GM23248 (cell line): Measurements from ENCODE around the gene PLIN1. TPM values are rescaled to one million over a fixed set of nuclear protein-coding genes. Genes with fewer than 3 reads are reported as not detected.

Experiments
- DNase-seq: peaks from one replicate; pipeline ENCODE4 v3.0.0-alpha.2; 2015
- H2AFZ ChIP-seq: fragments of 200-600 bp; sonication (generic); 2 replicates; pipeline ENCODE4 v1.6.1; 2016; ENCODE audit warnings: antibody characterized with exemption
- H3F3A ChIP-seq: fragments of 200-600 bp; sonication (generic); 2 replicates; pipeline ENCODE4 v1.6.1; 2016; ENCODE audit warnings: mild to moderate bottlenecking, antibody characterized with exemption, mixed run types; ENCODE audit not compliant: insufficient read depth
- H3K27ac ChIP-seq: fragments of 200-600 bp; sonication (generic); 2 replicates; pipeline ENCODE4 v1.5.1; 2016; ENCODE audit warnings: mild to moderate bottlenecking
- H3K27me3 ChIP-seq: fragments of 200-600 bp; sonication (generic); replicated peaks from 2 replicates; pipeline ENCODE4 v1.6.1; 2016; ENCODE audit warnings: mild to moderate bottlenecking; ENCODE audit not compliant: insufficient read depth
- H3K36me3 ChIP-seq: fragments of 200-600 bp; sonication (generic); 2 replicates; pipeline ENCODE4 v1.6.1; 2016; ENCODE audit warnings: low read depth, mild to moderate bottlenecking
- H3K4me1 ChIP-seq: fragments of 200-600 bp; sonication (generic); 2 replicates; pipeline ENCODE4 v1.6.1; 2016; ENCODE audit warnings: mild to moderate bottlenecking; ENCODE audit not compliant: insufficient read depth
- H3K4me2 ChIP-seq: fragments of 200-600 bp; sonication (generic); one replicate; pipeline ENCODE4 v1.6.1; 2016; ENCODE audit warnings: mild to moderate bottlenecking; ENCODE audit not compliant: unreplicated experiment
- H3K4me3 ChIP-seq: fragments of 200-600 bp; sonication (generic); 2 replicates; pipeline ENCODE4 v1.5.1; 2016; ENCODE audit warnings: mild to moderate bottlenecking
- H3K79me2 ChIP-seq: fragments of 200-600 bp; sonication (generic); 2 replicates; pipeline ENCODE4 v1.6.1; 2016; ENCODE audit warnings: mild to moderate bottlenecking; ENCODE audit not compliant: insufficient read depth
- H3K9ac ChIP-seq: fragments of 200-600 bp; sonication (generic); 2 replicates; pipeline ENCODE4 v1.6.1; 2016; ENCODE audit warnings: mild to moderate bottlenecking
- H3K9me2 ChIP-seq: fragments of 200-600 bp; sonication (generic); 2 replicates; pipeline ENCODE4 v1.6.1; 2016; ENCODE audit warnings: mixed run types, mild to moderate bottlenecking, moderate library complexity; ENCODE audit not compliant: insufficient read depth
- H3K9me3 ChIP-seq: fragments of 200-600 bp; sonication (generic); one replicate; pipeline ENCODE4 v1.6.1; 2017; ENCODE audit warnings: low read depth
- H4K20me1 ChIP-seq: fragments of 200-600 bp; sonication (generic); 2 replicates; pipeline ENCODE4 v1.6.0; 2016; ENCODE audit not compliant: insufficient read depth
- EZH2 ChIP-seq: fragments of 200-600 bp; sonication (generic); IDR thresholded peaks from 2 replicates; pipeline ENCODE4 v1.6.1; 2018; ENCODE audit warnings: antibody characterized with exemption, mild to moderate bottlenecking; ENCODE audit not compliant: insufficient read depth, poor library complexity, severe bottlenecking
- EZH2phosphoT487 ChIP-seq: fragments of 200-600 bp; sonication (generic); IDR thresholded peaks from 2 replicates; pipeline ENCODE4 v1.6.1; 2018; ENCODE audit warnings: antibody characterized with exemption, moderate library complexity, mild to moderate bottlenecking, low read depth; ENCODE audit not compliant: insufficient read depth
- WGBS, 2 experiments: methylation state at CpG; one replicate each; pipeline ENCODE4 v1.1.6; 2015 to 2017; ENCODE audit warnings: low lambda C conversion rate in 2 of 2, low coverage in 1 of 2; ENCODE audit errors: missing lambda C conversion rate in 2 of 2; 5-methylcytosine and 5-hydroxymethylcytosine counted together
- in situ Hi-C: fragments of 300-500 bp; cut with MboI; formaldehyde crosslinking; loops from 2 replicates; pipeline ENCODE4 v1.15.0; 2020
- polyA plus RNA-seq: library from polyadenylated mRNA; unstranded; fragments of >200 nt; fragmentation: Nextera tagmentation; extraction: Ambion mirVana; gene quantifications from 2 replicates; pipeline ENCODE4 v1.2.1, GENCODE V29; 2016
- total RNA-seq: library from RNA; depleted of rRNA; stranded (reverse); fragments of >200 nt; shearing (Covaris generic); gene quantifications from 2 replicates; pipeline ENCODE4 v1.2.3, GENCODE V29; 2014

The PLIN1 gene
- total and polyA plus RNA-seq, 2 experiments from 2014 or later = not detected

DNA sequence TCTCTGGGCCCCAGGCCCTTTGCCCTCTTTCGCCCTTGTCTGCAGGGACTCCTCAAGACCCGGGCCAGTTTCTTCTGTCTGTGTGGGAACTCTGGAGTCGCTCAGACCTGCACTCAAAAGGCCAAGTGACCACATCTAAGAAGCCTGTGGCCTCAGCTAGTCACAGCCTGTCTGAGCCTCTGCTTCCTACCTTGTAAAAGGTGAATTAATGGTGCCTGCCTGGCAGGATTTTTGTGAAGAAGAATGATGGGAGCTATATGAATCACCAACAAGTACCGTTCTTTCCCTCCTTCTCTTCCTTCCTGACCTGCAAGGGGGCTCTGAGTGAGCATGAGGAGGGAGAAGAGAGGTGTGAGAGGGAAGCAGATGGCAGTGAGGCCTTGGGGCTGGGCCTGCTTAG is 7.5 kb downstream of the PLIN1 start:
- Histone ChIP-seq H3K27ac (no peak overlapping the region), H3K4me1 (no peaks in the 10 kb centered on the region), H3K36me3 (no peaks in the 10 kb centered on the region), H3K9ac (no peak overlapping the region), H3K4me2 (no peak overlapping the region), H3K27me3 (no peaks in the 10 kb centered on the region), H2AFZ (no peak overlapping the region), H3K9me3 (no peaks in the 10 kb centered on the region), H4K20me1 (no peaks in the 10 kb centered on the region), H3K9me2 (no peaks in the 10 kb centered on the region), H3K79me2 (no peaks in the 10 kb centered on the region), H3F3A (no peaks in the 10 kb centered on the region), H3K4me3 (no peak overlapping the region)
- WGBS, 2 experiments = 47 to 53% methylated on average over 4 of the region's 4 CpGs
- in situ Hi-C loops = no loop called here
- TF ChIP-seq EZH2phosphoT487 (no peak), EZH2 (no peak)
- DNase-seq = no peak

GRCh38 chr15:89670971-89671560 is 8.1 kb downstream of the PLIN1 start:
- Histone ChIP-seq H3F3A (no peaks in the 10 kb centered on the region), H3K9ac (no peak overlapping the region), H3K79me2 (no peaks in the 10 kb centered on the region), H3K9me3 (no peaks in the 10 kb centered on the region), H3K27ac (no peak overlapping the region), H3K4me2 (no peak overlapping the region), H3K27me3 (no peaks in the 10 kb centered on the region), H3K9me2 (no peaks in the 10 kb centered on the region), H2AFZ (no peak overlapping the region), H4K20me1 (no peaks in the 10 kb centered on the region), H3K36me3 (no peaks in the 10 kb centered on the region), H3K4me3 (no peak overlapping the region), H3K4me1 (no peaks in the 10 kb centered on the region; the same call in 1 of the 2 replicates)
- 68% methylated on average over 12 of the region's 12 CpGs for WGBS, 2 experiments
- in situ Hi-C loops = no loop called here
- no peak for DNase-seq
- TF ChIP-seq EZH2phosphoT487 (no peak), EZH2 (no peak)

DNA sequence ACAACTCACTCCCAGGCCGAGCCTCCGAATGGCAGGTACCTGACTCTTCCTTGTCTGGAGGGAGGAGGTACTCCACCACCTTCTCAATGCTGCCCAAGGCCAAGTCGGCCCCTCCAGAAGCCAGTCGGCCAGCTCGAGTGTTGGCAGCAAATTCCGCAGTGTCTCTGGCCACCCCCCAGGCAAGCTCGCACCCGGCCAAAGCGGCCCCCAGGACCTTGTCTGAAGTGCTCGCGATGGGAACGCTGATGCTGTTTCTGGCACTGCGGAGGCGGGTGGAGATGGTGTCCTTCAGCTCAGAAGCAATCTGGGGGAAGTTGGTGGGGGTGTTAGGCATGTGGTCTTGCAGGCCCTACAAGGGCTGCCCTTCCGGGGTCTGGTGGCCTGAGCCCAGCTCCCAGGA is 9.2 kb downstream of the PLIN1 start:
- Histone ChIP-seq H3K4me2 (no peak overlapping the region), H3K36me3 (no peaks in the 10 kb centered on the region), H4K20me1 (no peaks in the 10 kb centered on the region), H3K79me2 (no peaks in the 10 kb centered on the region), H3K9me2 (no peaks in the 10 kb centered on the region), H3F3A (peaks cover 3% of the 10 kb centered on the region), H3K4me3 (no peak overlapping the region), H2AFZ (no peak overlapping the region), H3K27me3 (no peaks in the 10 kb centered on the region), H3K9me3 (no peaks in the 10 kb centered on the region), H3K4me1 (peaks cover 4% of the 10 kb centered on the region), H3K9ac (no peak overlapping the region), H3K27ac (no peak overlapping the region)
- TF ChIP-seq EZH2phosphoT487 (no peak), EZH2 (no peak)
- 80 to 84% methylated on average over 15 of the region's 15 CpGs for WGBS, 2 experiments
- no peak for DNase-seq
- in situ Hi-C loops = no loop called here

DNA sequence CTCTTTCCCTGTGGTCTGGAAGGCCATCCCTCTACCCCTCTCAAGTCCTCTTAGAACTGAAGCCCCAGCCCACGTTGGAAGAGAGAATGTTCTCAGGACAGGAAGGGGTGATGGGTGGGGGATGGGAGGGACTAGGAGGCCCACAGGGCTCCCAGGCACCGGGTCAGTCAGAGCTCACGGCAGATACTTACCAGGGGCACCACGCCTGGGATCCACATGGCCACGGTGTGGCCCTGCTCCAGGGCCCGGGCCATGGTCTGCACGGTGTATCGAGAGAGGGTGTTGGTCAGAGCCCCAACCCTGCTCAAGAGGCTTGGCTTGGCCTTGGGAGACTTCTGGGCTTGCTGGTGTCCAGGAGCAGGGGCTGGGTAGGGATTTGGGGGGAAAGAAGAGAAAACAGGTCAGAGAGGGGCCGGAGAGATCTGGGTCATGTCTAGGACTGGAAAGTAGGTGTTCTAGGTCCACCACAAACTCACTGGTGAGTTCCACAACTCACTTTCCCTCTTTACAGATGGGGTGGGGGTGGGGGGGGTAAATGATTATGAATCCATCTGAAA is 9.8 kb downstream of the PLIN1 start:
- no peak overlapping the region for H3K27ac ChIP-seq
- no peaks in the 10 kb centered on the region for H3K9me2 ChIP-seq
- in situ Hi-C loops = no loop called here
- no peak overlapping the region for H3K4me2 ChIP-seq
- H3K9ac ChIP-seq = no peak overlapping the region
- no peaks in the 10 kb centered on the region for H3K79me2 ChIP-seq
- H2AFZ ChIP-seq = no peak overlapping the region
- H3K9me3 ChIP-seq = no peaks in the 10 kb centered on the region
- no peak for TF ChIP-seq EZH2phosphoT487
- TF ChIP-seq EZH2 = no peak
- WGBS, 2 experiments = 74 to 83% methylated on average over 8 to 9 of the region's 9 CpGs
- H4K20me1 ChIP-seq = no peaks in the 10 kb centered on the region
- H3K36me3 ChIP-seq = no peaks in the 10 kb centered on the region
- H3K27me3 ChIP-seq = no peaks in the 10 kb centered on the region
- no peak for DNase-seq
- peaks cover 9% of the 10 kb centered on the region for H3K4me1 ChIP-seq
- H3F3A ChIP-seq = peaks cover 8% of the 10 kb centered on the region
- no peak overlapping the region for H3K4me3 ChIP-seq

DNA sequence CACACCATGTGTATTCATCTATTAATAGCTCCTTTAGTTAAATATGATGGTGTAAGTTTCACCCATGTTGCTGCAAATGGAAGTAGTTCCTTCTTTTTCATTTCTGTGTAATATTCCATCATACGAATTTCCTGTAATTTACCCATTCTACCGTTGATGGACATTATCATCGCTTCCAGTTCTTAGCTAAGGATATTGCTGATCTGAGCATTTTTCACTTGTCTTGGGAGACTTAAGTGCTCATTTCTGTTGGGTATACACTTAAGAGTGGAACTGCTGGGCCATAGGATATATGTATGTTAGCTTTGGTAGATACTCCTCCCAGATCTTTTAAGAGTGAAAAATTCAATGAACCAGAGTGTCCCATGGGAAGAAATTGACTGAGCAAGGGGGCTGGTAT is 11.0 kb downstream of the PLIN1 start:
- no peaks in the 10 kb centered on the region for H3K79me2 ChIP-seq
- H3K9me2 ChIP-seq = no peaks in the 10 kb centered on the region
- peaks cover 13% of the 10 kb centered on the region for H3K4me1 ChIP-seq
- in situ Hi-C loops = no loop called here
- TF ChIP-seq EZH2phosphoT487 = no peak
- no peak for TF ChIP-seq EZH2
- H3K4me2 ChIP-seq = no peak overlapping the region
- no peaks in the 10 kb centered on the region for H3K36me3 ChIP-seq
- H3K27me3 ChIP-seq = no peaks in the 10 kb centered on the region
- no peak overlapping the region for H3K4me3 ChIP-seq
- no peak overlapping the region for H3K27ac ChIP-seq
- no peaks in the 10 kb centered on the region for H3K9me3 ChIP-seq
- H2AFZ ChIP-seq = no peak overlapping the region
- no peaks in the 10 kb centered on the region for H4K20me1 ChIP-seq
- peaks cover 11% of the 10 kb centered on the region for H3F3A ChIP-seq
- DNase-seq = no peak
- no peak overlapping the region for H3K9ac ChIP-seq
- WGBS, 2 experiments = 83 to 86% methylated on average over 3 of the region's 3 CpGs
